Peyer's patch (tissue), 4 donors: ENCODE data around the gene SMAD3.
A peak's percentile ranks its signal among the peaks of the same experiment; 100 is the strongest.

Experiments
- POLR2A ChIP-seq, 2 donors: fragments of 450-650 bp; IDR thresholded peaks; one replicate each; pipeline ENCODE4 v1.5.1; 2017; ENCODE audit warnings: antibody characterized with exemption in 2 of 2, mild to moderate bottlenecking in 2 of 2, moderate library complexity in 2 of 2
- TF ChIP-seq, protein P1 (sequence below), 6 experiments: fragments of 450-650 bp in 4 of 6; fragments of 200-600 bp in 2 of 6; sonication (generic) in 1 of 6; IDR thresholded peaks; one replicate each; pipeline ENCODE4 v1.5.1; 2017 to 2019; ENCODE audit warnings: antibody characterized with exemption in 6 of 6, mild to moderate bottlenecking in 3 of 6, moderate library complexity in 1 of 6

DNA sequence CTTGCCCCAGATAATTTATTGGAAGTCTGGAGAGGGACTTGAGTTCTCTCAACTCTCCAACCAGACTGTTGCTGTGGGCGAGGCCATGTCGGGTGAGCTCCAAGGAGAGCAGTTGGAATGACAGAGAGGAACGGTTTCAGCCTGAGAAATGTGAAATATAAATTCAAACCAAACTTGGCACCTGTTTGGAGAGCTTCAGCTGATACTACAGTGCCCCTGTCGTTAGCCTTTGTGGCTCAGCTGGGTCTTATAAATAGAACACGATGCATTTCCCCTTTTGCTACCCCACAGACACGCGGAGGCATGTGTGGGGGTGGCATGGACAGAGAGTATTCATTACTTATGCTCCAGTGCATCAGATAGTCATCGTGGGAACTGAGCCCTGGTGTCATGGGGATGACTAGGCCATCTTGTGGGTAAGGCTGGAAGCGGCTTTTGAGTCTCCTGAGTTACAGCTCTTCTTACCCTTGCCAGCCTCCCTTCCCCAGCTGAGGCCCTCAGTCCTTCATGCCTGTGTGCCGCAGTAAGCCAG, 15.6 kb downstream of the SMAD3 start:
- TF ChIP-seq, protein P1, sequence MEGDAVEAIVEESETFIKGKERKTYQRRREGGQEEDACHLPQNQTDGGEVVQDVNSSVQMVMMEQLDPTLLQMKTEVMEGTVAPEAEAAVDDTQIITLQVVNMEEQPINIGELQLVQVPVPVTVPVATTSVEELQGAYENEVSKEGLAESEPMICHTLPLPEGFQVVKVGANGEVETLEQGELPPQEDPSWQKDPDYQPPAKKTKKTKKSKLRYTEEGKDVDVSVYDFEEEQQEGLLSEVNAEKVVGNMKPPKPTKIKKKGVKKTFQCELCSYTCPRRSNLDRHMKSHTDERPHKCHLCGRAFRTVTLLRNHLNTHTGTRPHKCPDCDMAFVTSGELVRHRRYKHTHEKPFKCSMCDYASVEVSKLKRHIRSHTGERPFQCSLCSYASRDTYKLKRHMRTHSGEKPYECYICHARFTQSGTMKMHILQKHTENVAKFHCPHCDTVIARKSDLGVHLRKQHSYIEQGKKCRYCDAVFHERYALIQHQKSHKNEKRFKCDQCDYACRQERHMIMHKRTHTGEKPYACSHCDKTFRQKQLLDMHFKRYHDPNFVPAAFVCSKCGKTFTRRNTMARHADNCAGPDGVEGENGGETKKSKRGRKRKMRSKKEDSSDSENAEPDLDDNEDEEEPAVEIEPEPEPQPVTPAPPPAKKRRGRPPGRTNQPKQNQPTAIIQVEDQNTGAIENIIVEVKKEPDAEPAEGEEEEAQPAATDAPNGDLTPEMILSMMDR (IDR thresholded peaks at IDR 0.05) = peak in 1 of 6 experiments; percentile 27
- no peak for TF ChIP-seq POLR2A (IDR thresholded peaks at IDR 0.05)
